IMR-90 (cell line): Measurements from ENCODE around the gene PLSCR5. TPM values are rescaled to one million over a fixed set of nuclear protein-coding genes. Genes with fewer than 3 reads are reported as not detected.

Experiments
- ATAC-seq: fragments of 200-7000 bp; cut with Tn5 transposase; 2 replicates; pipeline ENCODE4 v1.9.1; 2020; ENCODE audit warnings: low read depth, mild to moderate bottlenecking, moderate library complexity
- BruUV-seq: library from RNA; stranded (reverse); fragments of 400-500 nt; replicated peaks from 2 replicates; lab custom pipeline; 2021; lab: Mats Ljungman, UMichigan
- CTCF ChIA-PET: fragments of 300-600 bp; formaldehyde crosslinking; extraction: SDS; loops from one replicate; lab custom pipeline; 2021; ENCODE audit warnings: antibody characterized with exemption; lab: Yijun Ruan, JAX
- POLR2A ChIA-PET: fragments of 300-600 bp; sonication (Branson Sonifier 250); formaldehyde crosslinking; loops from one replicate; lab custom pipeline; 2022; ENCODE audit warnings: antibody characterized with exemption; ENCODE audit not compliant: unreplicated experiment; lab: Charles Lee
- DNase-seq: peaks from one replicate; pipeline ENCODE4 v3.0.0; 2013
- H2AFZ ChIP-seq: replicated peaks from 2 replicates; pipeline ENCODE3; 2013; ENCODE audit warnings: low read length, mild to moderate bottlenecking; ENCODE audit not compliant: poor library complexity
- H2AK5ac ChIP-seq: 2 replicates; pipeline ENCODE4 v1.6.1; 2013; ENCODE audit warnings: low read depth, low read length, inconsistent platforms
- H2AK9ac ChIP-seq: replicated peaks from 2 replicates; pipeline ENCODE3; 2013; ENCODE audit warnings: mild to moderate bottlenecking, low read depth, low read length, moderate library complexity; ENCODE audit not compliant: poor library complexity
- H2BK120ac ChIP-seq: 2 replicates; pipeline ENCODE4 v1.6.1; 2013; ENCODE audit warnings: low read depth, low read length, inconsistent platforms
- H2BK15ac ChIP-seq: 3 replicates; pipeline ENCODE4 v1.6.1; 2013; ENCODE audit warnings: low read depth, low read length, inconsistent platforms
- H2BK20ac ChIP-seq: 2 replicates; pipeline ENCODE4 v1.6.1; 2013; ENCODE audit warnings: low read depth, mild to moderate bottlenecking, inconsistent platforms, low read length, moderate library complexity
- H2BK5ac ChIP-seq: 2 replicates; pipeline ENCODE4 v1.6.1; 2013; ENCODE audit warnings: mild to moderate bottlenecking, low read depth, low read length, inconsistent platforms; ENCODE audit not compliant: poor library complexity, severe bottlenecking
- H3K14ac ChIP-seq: replicated peaks from 2 replicates; pipeline ENCODE4 v1.6.1; 2013; ENCODE audit warnings: low read depth, low read length, inconsistent platforms
- H3K18ac ChIP-seq: 2 replicates; pipeline ENCODE4 v1.6.1; 2013; ENCODE audit warnings: low read depth, low read length, control low read depth
- H3K23ac ChIP-seq: 2 replicates; pipeline ENCODE4 v1.6.1; 2013; ENCODE audit warnings: low read depth, low read length, inconsistent platforms
- H3K27ac ChIP-seq: 2 replicates; pipeline ENCODE4 v1.5.1; 2013; ENCODE audit warnings: mild to moderate bottlenecking, control low read depth, low read length; ENCODE audit not compliant: insufficient read depth
- H3K27me3 ChIP-seq: 2 replicates; pipeline ENCODE4 v1.6.1; 2013; ENCODE audit warnings: low read length; ENCODE audit not compliant: control insufficient read depth, insufficient read depth
- H3K36me3 ChIP-seq: 2 replicates; pipeline ENCODE4 v1.6.1; 2013; ENCODE audit warnings: low read length, mixed read lengths; ENCODE audit not compliant: control insufficient read depth, insufficient read depth
- H3K4ac ChIP-seq: 2 replicates; pipeline ENCODE4 v1.6.1; 2013; ENCODE audit warnings: low read depth, low read length, inconsistent platforms
- H3K4me1 ChIP-seq: 2 replicates; pipeline ENCODE4 v1.6.1; 2013; ENCODE audit warnings: low read length, mixed read lengths; ENCODE audit not compliant: control insufficient read depth, insufficient read depth
- H3K4me2 ChIP-seq: 2 replicates; pipeline ENCODE4 v1.6.1; 2013; ENCODE audit warnings: low read depth, mild to moderate bottlenecking, control low read depth, low read length, moderate library complexity
- H3K4me3 ChIP-seq: 2 replicates; pipeline ENCODE4 v1.5.1; 2013; ENCODE audit warnings: low read depth, mild to moderate bottlenecking, control low read depth, low read length, moderate library complexity; ENCODE audit not compliant: insufficient read depth
- H3K56ac ChIP-seq: 2 replicates; pipeline ENCODE4 v1.6.1; 2013; ENCODE audit warnings: low read length, inconsistent platforms; ENCODE audit not compliant: insufficient read depth; ENCODE audit errors: extremely low read depth
- H3K79me1 ChIP-seq, 2 experiments: 2 replicates each; pipeline ENCODE4 v1.6.1; 2013; ENCODE audit warnings: low read length in 2 of 2, inconsistent platforms in 1 of 2, low read depth in 1 of 2
- H3K9ac ChIP-seq: 2 replicates; pipeline ENCODE4 v1.6.1; 2013; ENCODE audit warnings: low read depth, low read length, control low read depth
- H3K9me1 ChIP-seq: 2 replicates; pipeline ENCODE4 v1.6.1; 2013; ENCODE audit warnings: low read length, inconsistent platforms; ENCODE audit not compliant: insufficient read depth
- H3K9me3 ChIP-seq: 2 replicates; pipeline ENCODE4 v1.6.1; 2013; ENCODE audit warnings: low read length; ENCODE audit not compliant: control insufficient read depth, insufficient read depth
- H4K20me1 ChIP-seq: 2 replicates; pipeline ENCODE4 v1.6.1; 2013; ENCODE audit warnings: low read length, inconsistent platforms; ENCODE audit not compliant: insufficient read depth
- H4K5ac ChIP-seq: 2 replicates; pipeline ENCODE4 v1.6.1; 2013; ENCODE audit warnings: mild to moderate bottlenecking, low read depth, low read length, control low read depth
- H4K8ac ChIP-seq, 2 experiments: 2 replicates each; pipeline ENCODE4 v1.6.1; 2013; ENCODE audit warnings: low read depth in 2 of 2, low read length in 2 of 2, control low read depth in 1 of 2, inconsistent platforms in 1 of 2
- H4K91ac ChIP-seq: 2 replicates; pipeline ENCODE4 v1.6.1; 2013; ENCODE audit warnings: low read depth, low read length, inconsistent platforms; ENCODE audit not compliant: insufficient read depth
- CEBPB ChIP-seq: IDR thresholded peaks from 2 replicates; pipeline ENCODE4 v1.6.1; 2012; ENCODE audit warnings: low read depth, low read length, improper control_type of control experiment
- CHD1 ChIP-seq: IDR thresholded peaks from 2 replicates; pipeline ENCODE4 v1.6.1; 2012; ENCODE audit warnings: low read depth, low read length, improper control_type of control experiment
- CTCF ChIP-seq: conservative IDR thresholded peaks from 2 replicates; pipeline ENCODE4 v1.5.1; 2012; ENCODE audit warnings: mild to moderate bottlenecking, low read depth, low read length, improper control_type of control experiment
- FOS ChIP-seq: fragments of 150-350 bp; IDR thresholded peaks from 2 replicates; pipeline ENCODE4 v1.6.1; 2016; ENCODE audit warnings: low read depth, low read length
- MAFK ChIP-seq: IDR thresholded peaks from 2 replicates; pipeline ENCODE4 v1.6.1; 2012; ENCODE audit warnings: low read depth, low read length, improper control_type of control experiment
- MXI1 ChIP-seq: IDR thresholded peaks from 2 replicates; pipeline ENCODE4 v1.6.1; 2012; ENCODE audit warnings: low read depth, mild to moderate bottlenecking, low read length, moderate library complexity, borderline replicate concordance
- NFE2L2 ChIP-seq: fragments of 150-350 bp; IDR thresholded peaks from 2 replicates; pipeline ENCODE4 v1.6.1; 2016; ENCODE audit warnings: low read depth, mild to moderate bottlenecking, low read length
- POLR2A ChIP-seq: IDR thresholded peaks from 2 replicates; pipeline ENCODE4 v1.6.1; 2012; ENCODE audit warnings: mild to moderate bottlenecking, low read depth, low read length
- RAD21 ChIP-seq: IDR thresholded peaks from 2 replicates; pipeline ENCODE4 v1.6.1; 2012; ENCODE audit warnings: low read length, improper control_type of control experiment
- WGBS, 2 experiments: methylation state at CpG; one replicate each; pipeline versions ENCODE4 v1.1.5 to v1.1.7; 2013; ENCODE audit warnings: missing lambda C conversion rate in 2 of 2; ENCODE audit not compliant: insufficient read length in 1 of 2; ENCODE audit errors: extremely low coverage in 2 of 2; 5-methylcytosine and 5-hydroxymethylcytosine counted together
- dilution Hi-C: fragments of 300-500 bp; cut with HindIII; formaldehyde crosslinking; loops from one replicate; pipeline ENCODE4 v1.14.3; 2018; ENCODE audit warnings: low sequenced_read_pairs; ENCODE audit not compliant: unreplicated experiment
- in situ Hi-C: fragments of 300-500 bp; cut with MboI; formaldehyde crosslinking; loops from 3 replicates; pipeline ENCODE4 v1.14.3; 2019; ENCODE audit warnings: low sequenced_read_pairs, inconsistent platforms, mixed read lengths
- intact Hi-C: fragments of 100-400 bp; cut with micrococcal nuclease; formaldehyde crosslinking; loops from 2 replicates; pipeline ENCODE4 v1.10.0; 2022
- polyA plus RNA-seq, 3 experiments: library from polyadenylated mRNA; depleted of rRNA; stranded (reverse); fragments of >200 nt; gene quantifications; 2 replicates each; pipeline ENCODE4 v1.2.3, GENCODE V29; 2012; ENCODE audit warnings: low replicate concordance in 1 of 3
- total RNA-seq: library from RNA; depleted of rRNA; stranded (reverse); fragments of >200 nt; gene quantifications from 2 replicates; pipeline ENCODE4 v1.2.3, GENCODE V29; 2012

Gene PLSCR5
- total and polyA plus RNA-seq, 2 of the 4 experiments (the other 2 are of a cell fraction), result not detected

- ATAC-seq (no peak), DNase-seq (no peak)
- in situ Hi-C loops, result no loop called here
- TF ChIP-seq CHD1 (no peak), CEBPB (no peak), FOS (no peak), POLR2A (no peak), CTCF (no peak), RAD21 (no peak), MXI1 (no peak), MAFK (no peak), NFE2L2 (no peak)
- no peaks in the 10 kb centered on the region for H3K9me1 ChIP-seq
- H3K4me1 ChIP-seq, result no peaks in the 10 kb centered on the region
- ChIA-PET CTCF (no interaction called here), POLR2A (no interaction called here)
- dilution Hi-C loops, result no loop called here
- H3K14ac ChIP-seq, result no peak overlapping the region
- no peak overlapping the region for H2AK5ac ChIP-seq
- no peak overlapping the region for H2BK120ac ChIP-seq
- no peak overlapping the region for H2AK9ac ChIP-seq
- no peak overlapping the region for H2BK15ac ChIP-seq
- no peak overlapping the region for H3K4me3 ChIP-seq
- no peaks in the 10 kb centered on the region; the same call in 1 of the 2 replicates for H3K27me3 ChIP-seq
- H3K79me1 ChIP-seq, result no peaks in the 10 kb centered on the region
- no peak overlapping the region for H2AFZ ChIP-seq
- no peak overlapping the region for H3K56ac ChIP-seq
- H4K8ac ChIP-seq, result no peak overlapping the region
- intact Hi-C loops, result no loop called here
- H3K36me3 ChIP-seq, result no peaks in the 10 kb centered on the region; the same call in 1 of the 2 replicates
- H3K4ac ChIP-seq, result no peak overlapping the region
- no TSS peak for BruUV-seq
- H3K23ac ChIP-seq, result no peak overlapping the region
- no peak overlapping the region for H3K27ac ChIP-seq
- WGBS, 2 experiments, result 94% methylated on average over 2 of the region's 3 CpGs; no CpG with 5 or more reads in 1 of the 2 experiments
- H3K18ac ChIP-seq, result no peak overlapping the region
- no peak overlapping the region for H4K91ac ChIP-seq
- no peaks in the 10 kb centered on the region for H4K20me1 ChIP-seq
- no peaks in the 10 kb centered on the region for H3K9me3 ChIP-seq
- no peak overlapping the region for H4K5ac ChIP-seq
- no peak overlapping the region for H3K4me2 ChIP-seq
- no peak overlapping the region for H2BK20ac ChIP-seq
- no peak overlapping the region for H3K9ac ChIP-seq
- H2BK5ac ChIP-seq, result no peak overlapping the region
Measured at GRCh38 chr3:146559388-146559787, 45.8 kb downstream of the PLSCR5 start.
